ENCODE results near the gene KRTAP2-2. TPM values are rescaled to one million over a fixed set of nuclear protein-coding genes. Genes with fewer than 3 reads are reported as not detected.

KRTAP2-2 gene
- total and polyA plus RNA-seq, 2 of the 4 experiments (the other 2 are of a cell fraction) = 0.17 TPM; not detected in 1

GRCh38 chr17:41013606-41014005 lies 41.4 kb downstream of the KRTAP2-2 start:
- no peak overlapping the region for H3K23ac ChIP-seq (ENCODE audit: low read depth, low read length)
- no peaks in the 10 kb centered on the region for H4K20me1 ChIP-seq (ENCODE audit: insufficient read depth, low read length)
- H3K4ac ChIP-seq (ENCODE audit: low read depth, low read length) = no peak overlapping the region
- BruUV-seq (replicated peaks) = no TSS peak
- no peak overlapping the region for H3K4me3 ChIP-seq (ENCODE audit: insufficient read depth, low read depth, low read length)
- no peaks in the 10 kb centered on the region for H3K9me3 ChIP-seq (ENCODE audit: control insufficient read depth, insufficient read depth, low read length)
- no peaks in the 10 kb centered on the region for H3K79me1 ChIP-seq (ENCODE audit: low read depth in 1 of 2, low read length in 2 of 2)
- POLR2A ChIA-PET (ENCODE audit: unreplicated experiment) = no interaction called here
- no peak overlapping the region for H4K5ac ChIP-seq (ENCODE audit: low read depth, low read length)
- peaks cover 1% of the 10 kb centered on the region; the same call in 1 of the 2 replicates for H3K4me1 ChIP-seq (ENCODE audit: control insufficient read depth, insufficient read depth, low read length)
- WGBS, 2 experiments (ENCODE audit: extremely low coverage in 2 of 2, insufficient read length in 1 of 2) = no CpG with 5 or more reads among the region's 1 CpG
- no peak overlapping the region for H3K18ac ChIP-seq (ENCODE audit: low read depth, low read length)
- no peak for TF ChIP-seq CEBPB (IDR thresholded peaks at IDR 0.05; ENCODE audit: low read depth, low read length)
- TF ChIP-seq RAD21 (IDR thresholded peaks at IDR 0.05; ENCODE audit: low read length) = no peak
- TF ChIP-seq, protein P1, sequence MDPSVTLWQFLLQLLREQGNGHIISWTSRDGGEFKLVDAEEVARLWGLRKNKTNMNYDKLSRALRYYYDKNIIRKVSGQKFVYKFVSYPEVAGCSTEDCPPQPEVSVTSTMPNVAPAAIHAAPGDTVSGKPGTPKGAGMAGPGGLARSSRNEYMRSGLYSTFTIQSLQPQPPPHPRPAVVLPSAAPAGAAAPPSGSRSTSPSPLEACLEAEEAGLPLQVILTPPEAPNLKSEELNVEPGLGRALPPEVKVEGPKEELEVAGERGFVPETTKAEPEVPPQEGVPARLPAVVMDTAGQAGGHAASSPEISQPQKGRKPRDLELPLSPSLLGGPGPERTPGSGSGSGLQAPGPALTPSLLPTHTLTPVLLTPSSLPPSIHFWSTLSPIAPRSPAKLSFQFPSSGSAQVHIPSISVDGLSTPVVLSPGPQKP (IDR thresholded peaks at IDR 0.05; ENCODE audit: borderline replicate concordance, low read depth, low read length) = no peak
- no peak for TF ChIP-seq MAFK (IDR thresholded peaks at IDR 0.05; ENCODE audit: low read depth, low read length)
- peak; percentile 36; the same call in 1 of the 2 replicates for TF ChIP-seq BHLHE40 (IDR thresholded peaks at IDR 0.05; ENCODE audit: low read depth, low read length)
- no peak for TF ChIP-seq RFX5 (IDR thresholded peaks at IDR 0.05; ENCODE audit: low read depth, low read length)
- no peak for TF ChIP-seq USF2 (IDR thresholded peaks at IDR 0.05; ENCODE audit: low read depth, low read length)
- TF ChIP-seq RCOR1 (IDR thresholded peaks at IDR 0.05; ENCODE audit: insufficient replicate concordance, low read length) = no peak
- H3K14ac ChIP-seq (replicated peaks; ENCODE audit: low read depth, low read length) = no peak overlapping the region
- no peak overlapping the region for H4K8ac ChIP-seq (ENCODE audit: low read depth in 2 of 2, low read length in 2 of 2)
- H3K4me2 ChIP-seq (ENCODE audit: low read depth, low read length) = no peak overlapping the region
- H2AK9ac ChIP-seq (replicated peaks; ENCODE audit: low read depth, low read length, poor library complexity) = no peak overlapping the region
- no peak overlapping the region for H3K56ac ChIP-seq (ENCODE audit: extremely low read depth, insufficient read depth, low read length)
- H2AFZ ChIP-seq (replicated peaks; ENCODE audit: low read length, poor library complexity) = no peak overlapping the region
- H3K27me3 ChIP-seq (ENCODE audit: control insufficient read depth, insufficient read depth, low read length) = no peaks in the 10 kb centered on the region; the same call in 1 of the 2 replicates
- no peak overlapping the region for H2BK20ac ChIP-seq (ENCODE audit: low read depth, low read length)
- no peak overlapping the region for H2BK120ac ChIP-seq (ENCODE audit: low read depth, low read length)
- no peaks in the 10 kb centered on the region for H3K36me3 ChIP-seq (ENCODE audit: control insufficient read depth, insufficient read depth, low read length)
- in situ Hi-C loops (cut with MboI; ENCODE audit: low sequenced_read_pairs) (no loop called here), intact Hi-C loops (cut with micrococcal nuclease) (no loop called here), dilution Hi-C loops (cut with HindIII; ENCODE audit: low sequenced_read_pairs, unreplicated experiment) (no loop called here)
- H2BK5ac ChIP-seq (ENCODE audit: low read depth, low read length, poor library complexity, severe bottlenecking) = no peak overlapping the region
- no peak overlapping the region for H2AK5ac ChIP-seq (ENCODE audit: low read depth, low read length)
- H4K91ac ChIP-seq (ENCODE audit: insufficient read depth, low read depth, low read length) = no peak overlapping the region
- no peaks in the 10 kb centered on the region; the same call in 1 of the 2 replicates for H3K9me1 ChIP-seq (ENCODE audit: insufficient read depth, low read length)
- no peak overlapping the region for H3K27ac ChIP-seq (ENCODE audit: insufficient read depth, low read length)
- CTCF ChIA-PET = no interaction called here
- no peak overlapping the region for H2BK15ac ChIP-seq (ENCODE audit: low read depth, low read length)
- no peak for ATAC-seq (ENCODE audit: low read depth)
- no peak overlapping the region for H3K9ac ChIP-seq (ENCODE audit: low read depth, low read length)
- peak; percentile 56 for DNase-seq

Data from IMR-90 (cell line).